NOMO-1 treated with dmso at 0.1 percent for 144 hours (cell line): ENCODE data around the gene HCST.
A peak's percentile ranks its signal among the peaks of the same experiment; 100 is the strongest.
"Not testable (repeated sequence)": the region's sequence is repeated elsewhere in the genome, so short reads cannot be mapped to it uniquely, and the experiment has no call there.

Experiments used
- DNase-seq: peaks from one replicate; lab custom pipeline; 2025; ENCODE audit not compliant: unreplicated experiment; lab: John Stamatoyannopoulos, UW

Gene HCST

DNA sequence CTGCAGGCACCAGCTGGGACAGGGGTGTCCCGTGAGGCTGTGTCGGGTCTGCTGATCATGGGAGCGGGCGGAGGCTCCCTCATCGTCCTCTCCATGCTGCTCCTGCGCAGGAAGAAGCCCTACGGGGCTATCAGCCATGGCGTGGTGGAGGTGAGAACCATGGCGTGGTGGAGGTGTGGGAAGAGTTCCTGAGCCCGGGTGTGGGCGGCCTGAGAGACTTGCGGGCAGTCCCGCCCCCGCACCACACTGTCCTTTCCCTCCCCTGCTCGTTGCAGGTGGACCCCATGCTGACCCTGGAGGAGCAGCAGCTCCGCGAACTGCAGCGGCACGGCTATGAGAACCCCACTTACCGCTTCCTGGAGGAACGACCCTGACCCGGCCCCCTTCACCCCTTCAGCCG, 23.3 kb upstream of the HCST start:
- no peak for DNase-seq

- DNase-seq: peak; percentile 84
These were observed 22.5 kb upstream of the HCST start for GRCh38 chr19:35879770-35880317.

DNA sequence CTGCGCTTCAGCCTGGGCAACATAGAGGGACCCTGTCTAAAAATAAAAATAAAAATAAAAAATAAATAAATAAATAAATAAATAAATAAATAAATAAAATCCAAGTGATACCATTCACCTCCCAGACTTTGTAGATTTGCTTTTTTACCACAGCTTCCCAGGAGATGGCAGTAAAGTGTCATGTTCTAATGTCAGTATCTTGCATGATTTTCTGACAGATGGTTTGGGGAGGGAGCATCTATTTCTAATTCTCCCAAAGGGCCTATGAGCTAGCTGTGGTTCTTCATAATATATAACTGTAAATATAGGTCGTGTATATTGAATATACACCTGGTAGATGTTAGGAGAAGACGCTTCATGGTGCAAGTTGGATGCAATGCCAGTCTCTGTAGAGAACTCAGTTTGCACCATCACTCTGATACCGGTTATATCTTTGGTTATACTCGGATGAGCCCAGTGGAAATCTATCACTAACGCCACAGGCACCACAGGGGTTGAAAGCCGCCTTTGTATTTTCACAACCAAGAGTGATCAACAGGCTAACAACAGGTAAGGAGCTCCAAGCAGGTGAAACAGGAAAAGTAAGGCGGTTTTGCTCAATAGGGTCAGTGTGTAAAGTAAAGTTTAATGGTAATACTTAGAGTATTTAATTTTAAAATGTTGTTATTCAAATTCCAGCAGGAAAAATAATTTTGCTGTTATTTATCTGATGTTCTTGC, 20.1 kb upstream of the HCST start:
- DNase-seq: peak; percentile 42

GRCh38 chr19:35883882-35884281, 18.4 kb upstream of the HCST start:
- DNase-seq: no peak

DNA sequence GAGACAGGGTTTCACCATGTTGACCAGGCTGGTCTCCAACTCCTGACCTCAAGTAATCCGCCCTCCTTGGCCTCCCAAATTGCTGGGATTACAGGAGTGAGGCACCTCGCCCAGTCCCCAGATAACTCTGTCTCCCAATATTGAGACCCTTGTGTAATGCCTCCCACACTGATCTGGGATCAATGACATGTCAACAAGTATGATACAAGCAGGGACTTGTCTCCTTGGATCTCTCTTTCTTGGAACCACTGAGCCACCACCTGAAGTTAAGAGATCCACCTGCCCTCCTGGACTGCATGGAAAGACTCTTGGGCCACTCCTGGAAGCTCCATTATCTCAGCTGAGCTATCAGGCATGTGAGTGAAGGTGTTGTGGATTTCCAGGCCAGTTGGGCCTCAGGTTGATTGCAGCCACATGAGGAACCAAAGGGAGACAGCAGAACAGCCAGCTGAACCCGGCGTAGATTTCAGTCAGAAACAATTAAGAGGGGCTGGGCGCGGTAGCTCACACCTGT, 17.0 kb upstream of the HCST start:
- no peak for DNase-seq

DNA sequence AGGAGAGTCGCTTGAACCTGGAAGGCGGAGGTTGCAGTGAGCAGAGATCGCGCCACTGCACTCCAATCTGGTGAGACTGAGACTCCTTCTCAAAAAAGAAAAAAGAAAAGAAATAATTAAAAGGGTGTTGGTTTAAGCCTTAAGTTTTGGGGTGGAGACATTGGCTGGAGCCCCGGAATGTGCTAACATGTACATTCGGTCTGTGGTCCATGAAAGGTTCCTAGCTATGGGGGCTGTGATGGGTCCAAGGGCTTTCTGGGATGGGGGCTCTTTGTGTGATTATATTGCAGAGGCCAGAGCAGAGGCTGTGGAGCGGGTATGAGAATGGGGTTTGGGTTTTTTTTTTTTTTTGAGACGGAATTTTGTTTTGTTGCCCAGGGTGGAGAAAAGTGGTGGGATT, 16.4 kb upstream of the HCST start:
- DNase-seq: no peak

- DNase-seq: no peak
These were observed 15.1 kb upstream of the HCST start for GRCh38 chr19:35887197-35887596.

- DNase-seq: no peak
These were observed 13.9 kb upstream of the HCST start for GRCh38 chr19:35888398-35888797.

DNA sequence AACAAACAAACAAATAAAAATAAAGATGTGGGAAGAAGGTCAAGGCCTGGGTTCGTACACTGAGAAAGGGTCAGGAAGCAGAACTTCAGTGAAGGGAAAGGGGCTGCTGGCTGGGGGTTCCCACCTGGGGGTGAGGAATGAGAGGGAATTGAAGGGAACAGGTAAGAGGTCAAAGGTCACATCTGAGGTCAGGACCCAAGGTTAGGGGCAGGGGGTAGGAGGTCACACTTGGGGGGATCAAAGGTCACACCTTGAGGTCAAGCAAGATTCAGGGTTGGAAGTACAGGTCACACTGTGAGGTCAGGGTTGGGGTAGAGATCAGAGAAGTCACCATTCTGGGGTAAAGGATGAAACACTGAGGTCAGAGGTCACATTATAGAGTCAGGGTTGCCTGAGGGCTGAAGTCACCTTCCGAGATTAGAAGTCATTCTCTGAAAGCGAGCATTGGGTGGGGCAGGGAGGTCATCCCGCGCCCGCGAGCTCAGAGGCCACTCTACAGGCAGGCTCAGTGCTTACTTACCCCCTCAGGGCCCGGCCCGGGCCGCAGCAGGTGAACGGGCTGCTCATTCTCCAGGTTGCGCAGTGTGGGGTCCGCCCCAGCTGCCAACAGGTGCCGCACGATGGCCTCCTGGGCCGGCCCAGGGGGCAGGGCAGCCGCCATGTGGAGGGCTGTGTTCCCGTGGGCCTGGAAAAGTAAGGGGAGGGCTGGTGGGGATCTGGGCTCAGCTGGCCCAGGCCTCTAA, 12.8 kb upstream of the HCST start:
- DNase-seq: no peak

DNA sequence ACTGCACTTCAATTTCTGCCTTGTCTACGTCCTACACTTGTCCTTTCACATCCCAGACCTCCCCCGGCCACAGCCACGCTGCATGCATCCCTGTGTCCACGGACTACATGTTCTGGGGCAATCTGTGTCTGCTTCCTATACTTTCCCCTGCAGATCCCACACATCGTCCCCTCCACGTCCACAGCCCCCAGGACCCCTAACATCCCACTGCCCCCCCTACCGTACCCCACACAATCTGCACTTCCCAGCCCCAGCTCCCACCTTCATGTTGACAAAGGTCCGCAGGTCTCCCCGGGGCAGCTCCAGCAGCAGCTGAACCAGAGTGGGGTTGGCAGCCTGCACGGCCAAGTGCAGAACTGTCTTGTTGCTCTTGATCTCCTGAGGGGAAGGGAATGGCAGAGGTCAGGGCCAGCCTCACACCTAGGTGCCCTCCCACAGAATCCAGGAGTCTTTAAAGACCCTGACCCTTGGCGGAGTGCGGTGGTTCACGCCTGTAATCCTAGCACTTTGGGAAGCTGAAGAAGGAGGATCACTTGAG, 12.1 kb upstream of the HCST start:
- DNase-seq: no peak

GRCh38 chr19:35891819-35892218, 10.5 kb upstream of the HCST start:
- DNase-seq: not testable (repeated sequence)

DNA sequence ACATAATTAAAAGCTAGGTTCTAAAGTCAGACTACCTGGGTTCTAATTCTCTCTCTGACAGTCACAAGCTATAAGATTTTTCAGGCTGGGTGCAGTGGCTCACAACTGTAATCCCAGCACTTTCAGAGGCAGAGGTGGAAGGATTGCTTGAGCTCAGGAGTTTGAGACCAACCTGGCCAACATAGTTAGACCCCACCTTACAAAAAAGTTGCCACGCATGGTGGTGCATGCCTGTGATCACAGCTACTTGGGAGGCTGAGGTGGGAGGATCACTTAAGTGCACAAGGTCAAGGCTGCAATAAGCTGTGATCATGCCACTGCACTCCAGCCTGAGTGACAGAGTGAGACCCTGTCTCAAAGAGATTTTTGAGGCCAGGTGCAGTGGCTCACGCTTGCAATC, 8.0 kb upstream of the HCST start:
- no peak for DNase-seq

DNA sequence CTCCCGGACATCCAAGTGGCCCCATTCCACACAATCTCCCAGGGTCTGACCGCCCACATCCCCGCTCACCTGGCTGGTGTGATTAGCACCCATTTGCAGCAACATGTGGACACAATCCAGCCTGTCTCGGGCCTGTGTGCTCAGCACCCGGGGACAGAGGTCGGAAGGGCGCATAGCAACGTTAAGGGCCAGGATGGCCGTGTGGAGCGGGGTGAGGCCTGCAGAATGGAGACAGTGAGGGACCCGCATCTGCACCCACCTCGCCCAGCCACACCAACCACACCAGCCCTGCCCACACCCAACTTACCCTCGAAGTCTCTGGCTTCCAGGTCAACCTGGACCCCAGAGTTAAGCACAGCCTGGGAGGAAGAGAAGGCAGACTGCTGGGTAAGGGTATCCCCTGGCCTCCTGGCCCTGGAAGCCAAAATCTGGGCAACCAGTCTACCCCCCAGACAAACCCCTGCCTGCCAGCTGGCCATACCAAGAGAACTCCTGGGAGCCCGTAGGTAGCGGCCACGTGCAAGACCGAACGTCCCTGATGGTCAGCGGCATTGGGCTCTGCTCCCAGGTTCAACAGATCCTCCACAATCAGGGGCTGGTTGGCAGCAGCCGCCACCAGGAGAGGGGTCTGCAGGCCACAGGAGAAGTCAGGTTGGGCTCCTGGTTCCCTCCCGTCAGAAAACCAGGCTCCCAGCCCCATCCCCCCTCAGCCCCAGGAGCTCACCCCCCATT, 6.3 kb upstream of the HCST start:
- no peak for DNase-seq

DNA sequence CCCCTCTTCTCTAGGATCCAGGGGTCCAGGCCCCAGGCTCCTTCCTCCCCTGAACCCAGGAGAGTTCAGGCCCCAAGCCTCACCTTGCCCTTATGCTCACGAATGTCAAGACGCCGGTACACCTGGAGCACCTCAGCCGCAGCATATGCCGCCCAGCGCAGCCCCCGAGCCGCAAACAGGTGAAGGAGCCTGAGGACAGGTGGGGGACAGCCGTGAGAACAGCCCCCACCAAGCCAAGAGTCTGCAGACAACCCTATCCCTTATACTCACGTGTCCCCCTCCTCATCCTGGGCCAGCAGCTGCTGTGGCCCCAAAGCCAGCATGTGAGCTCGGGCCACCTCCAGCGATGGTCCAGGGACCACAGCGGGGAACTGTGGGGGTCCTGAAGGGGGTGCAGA, 5.7 kb upstream of the HCST start:
- DNase-seq: no peak

- DNase-seq: no peak
These were observed 4.5 kb upstream of the HCST start for GRCh38 chr19:35897706-35898451.

DNA sequence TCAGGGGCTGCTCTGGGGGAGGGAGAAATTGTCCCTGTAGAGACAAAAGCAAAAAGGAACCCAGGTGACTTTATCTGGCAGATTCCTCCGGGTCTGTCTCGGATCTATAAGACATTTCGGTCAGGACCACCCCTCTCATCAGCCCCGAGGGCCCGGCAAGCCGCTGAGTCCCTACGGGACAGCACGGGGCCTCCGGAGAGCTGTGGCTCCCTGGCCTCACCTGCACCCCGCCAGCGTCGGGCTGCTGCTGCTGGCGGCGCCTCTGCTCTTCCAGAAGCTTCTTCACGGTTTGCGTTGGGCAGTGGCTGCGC, 3.9 kb upstream of the HCST start:
- DNase-seq: no peak

GRCh38 chr19:35899547-35900214, 2.6 kb upstream of the HCST start:
- DNase-seq: peak; percentile 80

DNA sequence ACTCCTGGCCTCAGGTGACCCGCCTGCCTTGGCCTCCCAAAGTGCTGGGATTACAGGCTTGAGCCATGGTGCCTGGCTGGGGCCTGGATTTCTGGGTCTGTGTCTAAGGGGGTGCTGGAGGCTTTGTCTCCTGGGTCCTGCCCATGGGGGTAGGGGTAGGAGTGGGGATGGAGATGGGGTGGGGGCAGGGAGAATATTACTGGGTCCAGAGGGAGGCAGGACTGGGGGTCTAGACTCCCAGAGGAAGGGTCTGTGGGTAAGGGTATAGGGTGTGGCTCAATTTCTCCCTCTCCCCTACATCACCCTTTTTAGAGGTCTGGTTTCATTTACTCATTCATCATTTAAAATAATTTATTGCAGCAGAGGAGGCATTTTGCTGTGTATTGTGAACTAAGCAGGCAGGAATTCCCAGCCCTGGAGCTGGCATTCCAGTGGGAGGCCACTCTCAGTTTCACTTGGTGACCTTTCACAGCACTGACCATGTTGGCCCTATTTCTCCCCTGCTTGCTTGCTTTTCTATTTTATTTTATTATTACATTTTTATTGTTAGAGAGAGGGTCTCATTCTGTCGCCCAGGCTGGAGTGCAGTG, 1.2 kb upstream of the HCST start:
- DNase-seq: no peak

DNA sequence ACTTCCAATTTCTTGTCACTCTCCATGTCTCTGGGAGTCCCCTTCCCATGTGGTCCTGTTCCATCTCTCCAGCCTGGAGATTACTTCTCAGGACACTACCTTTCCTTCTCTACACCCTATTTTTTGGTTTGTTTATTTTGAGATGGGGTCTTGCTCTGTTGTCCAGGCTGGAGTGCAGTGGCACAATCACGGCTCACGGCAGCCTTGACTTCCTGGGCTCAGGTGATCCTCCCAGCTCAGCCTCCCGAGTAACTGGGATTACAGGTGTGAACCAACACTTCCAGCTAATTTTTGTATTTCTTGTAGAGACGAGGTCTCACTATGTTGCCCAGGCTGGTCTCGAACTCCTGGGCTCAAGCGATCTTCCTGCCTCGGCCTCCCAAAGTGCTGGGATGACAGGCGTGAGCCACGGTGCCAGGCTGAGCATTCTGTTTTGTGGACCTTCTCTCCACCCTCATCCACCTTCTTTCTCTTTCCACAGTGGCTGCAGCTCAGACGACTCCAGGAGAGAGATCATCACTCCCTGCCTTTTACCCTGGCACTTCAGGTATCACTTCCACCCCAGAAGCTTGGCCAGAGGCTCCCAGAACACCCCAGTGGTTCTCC, 644 bp downstream of the HCST start:
- no peak for DNase-seq
